HL-60 (cell line): ENCODE measurements around the gene CYCS.

ENCODE experiments used
- DNase-seq, 2 experiments: peaks; one replicate each; pipeline ENCODE4 v3.0.0-alpha.2; 2010 to 2020; ENCODE audit warnings: low read depth in 1 of 2, low spot score in 1 of 2
- H3K27ac ChIP-seq: fragments of 250-450 bp; sonication (Bioruptor Pico); replicated peaks from 2 replicates; pipeline ENCODE4 v1.5.1; 2020; ENCODE audit warnings: mild to moderate bottlenecking, moderate library complexity
- H3K27me3 ChIP-seq: fragments of 250-450 bp; sonication (Bioruptor Pico); 2 replicates; pipeline ENCODE4 v1.5.1; 2021; ENCODE audit warnings: mild to moderate bottlenecking, moderate library complexity; ENCODE audit not compliant: insufficient read depth, poor library complexity, severe bottlenecking
- H3K4me3 ChIP-seq: replicated peaks from 2 replicates; pipeline ENCODE4 v1.5.1; 2011; ENCODE audit warnings: mild to moderate bottlenecking, control low read depth, low read length; ENCODE audit not compliant: insufficient read depth
- GABPA ChIP-seq: IDR thresholded peaks from 2 replicates; pipeline ENCODE4 v1.6.1; 2012; ENCODE audit warnings: low read depth
- POLR2AphosphoS5 ChIP-seq: IDR thresholded peaks from 2 replicates; pipeline ENCODE4 v1.6.1; 2012; ENCODE audit warnings: low read depth
- SPI1 ChIP-seq: IDR thresholded peaks from 2 replicates; pipeline ENCODE4 v1.6.1; 2012; ENCODE audit warnings: low read depth, mild to moderate bottlenecking, borderline replicate concordance
- TF ChIP-seq, protein P1 (sequence below): IDR thresholded peaks from one replicate; pipeline ENCODE4 v1.5.1; 2011; ENCODE audit warnings: low read length, control low read depth, inconsistent platforms; ENCODE audit not compliant: insufficient read depth
- TF ChIP-seq, protein P2 (sequence below): IDR thresholded peaks from 2 replicates; pipeline ENCODE4 v1.6.1; 2012; ENCODE audit warnings: low read depth; ENCODE audit not compliant: insufficient replicate concordance

Gene CYCS

DNA sequence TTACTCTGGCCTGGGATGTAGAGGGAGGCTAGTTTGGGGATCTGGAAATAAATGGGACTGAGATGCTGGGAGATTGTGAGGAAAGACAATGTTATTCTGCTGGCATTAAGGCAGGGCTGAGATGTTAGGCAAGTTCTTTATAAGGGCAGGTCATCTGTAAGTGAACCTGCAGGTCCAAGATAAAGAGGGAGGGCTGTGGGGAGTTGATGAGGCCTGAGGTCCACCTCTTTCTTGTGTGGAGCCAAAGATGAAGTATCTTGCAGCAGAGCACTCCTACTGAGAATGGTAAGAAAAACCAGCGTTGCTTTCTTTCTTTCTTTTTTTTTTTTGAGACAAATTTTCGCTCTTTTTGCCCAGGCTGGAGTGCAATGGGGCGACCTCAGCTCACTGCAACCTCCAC is 19.1 kb downstream of the CYCS start:
- Histone ChIP-seq H3K4me3 (no peak overlapping the region), H3K27ac (no peak overlapping the region), H3K27me3 (no peaks in the 10 kb centered on the region)
- no peak for DNase-seq
- TF ChIP-seq, protein P1, sequence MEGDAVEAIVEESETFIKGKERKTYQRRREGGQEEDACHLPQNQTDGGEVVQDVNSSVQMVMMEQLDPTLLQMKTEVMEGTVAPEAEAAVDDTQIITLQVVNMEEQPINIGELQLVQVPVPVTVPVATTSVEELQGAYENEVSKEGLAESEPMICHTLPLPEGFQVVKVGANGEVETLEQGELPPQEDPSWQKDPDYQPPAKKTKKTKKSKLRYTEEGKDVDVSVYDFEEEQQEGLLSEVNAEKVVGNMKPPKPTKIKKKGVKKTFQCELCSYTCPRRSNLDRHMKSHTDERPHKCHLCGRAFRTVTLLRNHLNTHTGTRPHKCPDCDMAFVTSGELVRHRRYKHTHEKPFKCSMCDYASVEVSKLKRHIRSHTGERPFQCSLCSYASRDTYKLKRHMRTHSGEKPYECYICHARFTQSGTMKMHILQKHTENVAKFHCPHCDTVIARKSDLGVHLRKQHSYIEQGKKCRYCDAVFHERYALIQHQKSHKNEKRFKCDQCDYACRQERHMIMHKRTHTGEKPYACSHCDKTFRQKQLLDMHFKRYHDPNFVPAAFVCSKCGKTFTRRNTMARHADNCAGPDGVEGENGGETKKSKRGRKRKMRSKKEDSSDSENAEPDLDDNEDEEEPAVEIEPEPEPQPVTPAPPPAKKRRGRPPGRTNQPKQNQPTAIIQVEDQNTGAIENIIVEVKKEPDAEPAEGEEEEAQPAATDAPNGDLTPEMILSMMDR: no peak
- TF ChIP-seq POLR2AphosphoS5 (no peak), SPI1 (no peak), GABPA (no peak)
- TF ChIP-seq, protein P2, sequence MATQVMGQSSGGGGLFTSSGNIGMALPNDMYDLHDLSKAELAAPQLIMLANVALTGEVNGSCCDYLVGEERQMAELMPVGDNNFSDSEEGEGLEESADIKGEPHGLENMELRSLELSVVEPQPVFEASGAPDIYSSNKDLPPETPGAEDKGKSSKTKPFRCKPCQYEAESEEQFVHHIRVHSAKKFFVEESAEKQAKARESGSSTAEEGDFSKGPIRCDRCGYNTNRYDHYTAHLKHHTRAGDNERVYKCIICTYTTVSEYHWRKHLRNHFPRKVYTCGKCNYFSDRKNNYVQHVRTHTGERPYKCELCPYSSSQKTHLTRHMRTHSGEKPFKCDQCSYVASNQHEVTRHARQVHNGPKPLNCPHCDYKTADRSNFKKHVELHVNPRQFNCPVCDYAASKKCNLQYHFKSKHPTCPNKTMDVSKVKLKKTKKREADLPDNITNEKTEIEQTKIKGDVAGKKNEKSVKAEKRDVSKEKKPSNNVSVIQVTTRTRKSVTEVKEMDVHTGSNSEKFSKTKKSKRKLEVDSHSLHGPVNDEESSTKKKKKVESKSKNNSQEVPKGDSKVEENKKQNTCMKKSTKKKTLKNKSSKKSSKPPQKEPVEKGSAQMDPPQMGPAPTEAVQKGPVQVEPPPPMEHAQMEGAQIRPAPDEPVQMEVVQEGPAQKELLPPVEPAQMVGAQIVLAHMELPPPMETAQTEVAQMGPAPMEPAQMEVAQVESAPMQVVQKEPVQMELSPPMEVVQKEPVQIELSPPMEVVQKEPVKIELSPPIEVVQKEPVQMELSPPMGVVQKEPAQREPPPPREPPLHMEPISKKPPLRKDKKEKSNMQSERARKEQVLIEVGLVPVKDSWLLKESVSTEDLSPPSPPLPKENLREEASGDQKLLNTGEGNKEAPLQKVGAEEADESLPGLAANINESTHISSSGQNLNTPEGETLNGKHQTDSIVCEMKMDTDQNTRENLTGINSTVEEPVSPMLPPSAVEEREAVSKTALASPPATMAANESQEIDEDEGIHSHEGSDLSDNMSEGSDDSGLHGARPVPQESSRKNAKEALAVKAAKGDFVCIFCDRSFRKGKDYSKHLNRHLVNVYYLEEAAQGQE: no peak

DNA sequence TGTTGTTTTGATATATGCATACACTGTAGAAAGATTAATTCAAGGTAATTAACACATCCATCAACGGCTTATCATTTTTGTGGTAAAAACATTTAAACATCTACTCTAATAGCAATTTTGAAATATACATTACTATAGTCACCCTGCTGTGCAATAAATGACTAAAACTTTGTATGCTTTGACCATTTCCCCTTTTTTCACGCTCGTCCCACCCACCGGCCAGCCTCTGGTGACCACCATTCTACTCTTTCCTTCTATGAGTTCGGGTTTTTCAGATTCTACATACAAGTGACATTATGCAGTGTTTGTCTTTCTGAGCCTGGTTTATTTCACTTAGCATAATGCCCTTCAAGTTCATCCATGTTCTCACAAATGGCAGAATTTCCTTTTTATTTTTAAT is 21.3 kb downstream of the CYCS start:
- TF ChIP-seq SPI1: peak; percentile 51; the same call in 1 of the 2 replicates
- TF ChIP-seq, protein P2: no peak
- peak in 1 of 2 experiments; percentile 9 for DNase-seq
- H3K27ac ChIP-seq: no peak overlapping the region

DNA sequence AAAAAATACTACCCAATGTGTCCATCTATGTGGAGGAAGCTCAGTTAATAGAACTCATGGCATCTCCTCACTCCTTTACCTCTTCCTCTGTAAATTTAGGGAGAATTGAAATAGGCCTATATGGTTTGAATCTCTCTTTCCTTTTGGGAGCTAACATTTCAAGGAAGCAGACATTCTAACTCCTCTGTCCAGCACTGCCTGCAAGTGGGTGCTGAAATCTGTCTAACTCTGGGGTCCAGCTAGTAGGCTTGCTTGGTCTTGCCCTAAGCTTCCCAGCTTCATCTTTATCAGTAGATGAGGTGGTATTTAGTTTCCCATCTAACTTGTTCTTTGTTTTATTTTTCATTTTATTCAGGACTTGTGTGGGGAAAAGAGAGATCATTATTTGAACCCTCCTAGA is 23.2 kb downstream of the CYCS start:
- TF ChIP-seq, protein P2: no peak
- no peak for TF ChIP-seq GABPA
- TF ChIP-seq SPI1: no peak
- no peak for TF ChIP-seq POLR2AphosphoS5
- TF ChIP-seq, protein P1: no peak
- H3K27ac ChIP-seq: no peak overlapping the region
- no peak overlapping the region for H3K4me3 ChIP-seq
- no peaks in the 10 kb centered on the region for H3K27me3 ChIP-seq
- no peak for DNase-seq

More for the DNA sequence above, 21.3 kb downstream of the CYCS start:
- H3K4me3 ChIP-seq: no peak overlapping the region
- H3K27me3 ChIP-seq: no peaks in the 10 kb centered on the region
